GM11168 (cell line): ENCODE measurements around the gene ANO1.
"Not testable (repeated sequence)": the region's sequence is repeated elsewhere in the genome, so short reads cannot be mapped to it uniquely, and the experiment has no call there.

ENCODE experiments used
- in situ Hi-C: fragments of 300-500 bp; cut with MboI; formaldehyde crosslinking; loops from one replicate; pipeline ENCODE4 v1.12.0; 2022; ENCODE audit warnings: low sequenced_read_pairs; ENCODE audit not compliant: unreplicated experiment

Gene ANO1

DNA sequence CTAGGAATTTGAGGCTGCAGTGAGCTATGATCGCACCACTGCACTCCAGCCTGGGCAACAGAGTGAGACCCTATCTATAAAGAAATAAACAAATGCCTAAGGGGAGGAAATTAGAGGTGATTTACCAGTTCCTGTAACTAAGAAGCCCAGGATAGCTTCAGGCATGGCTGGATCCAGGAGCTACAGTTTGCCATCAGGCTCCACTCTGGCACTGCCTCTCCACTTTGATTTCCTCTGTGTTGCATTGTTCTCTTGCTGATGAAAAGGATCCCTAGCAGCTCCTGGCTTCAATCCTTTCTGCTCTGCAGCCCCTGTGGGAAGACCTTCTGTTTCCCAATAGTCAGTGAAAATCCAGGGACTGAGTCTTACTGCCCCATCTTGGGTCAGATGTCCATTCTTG is 104.9 kb downstream of the ANO1 start:
- in situ Hi-C loops = loop anchor here (5.0 to 25.0 kb wide), 2 partner anchors 261 to 496 kb away; partner anchors contain the start of gene LTO1

DNA sequence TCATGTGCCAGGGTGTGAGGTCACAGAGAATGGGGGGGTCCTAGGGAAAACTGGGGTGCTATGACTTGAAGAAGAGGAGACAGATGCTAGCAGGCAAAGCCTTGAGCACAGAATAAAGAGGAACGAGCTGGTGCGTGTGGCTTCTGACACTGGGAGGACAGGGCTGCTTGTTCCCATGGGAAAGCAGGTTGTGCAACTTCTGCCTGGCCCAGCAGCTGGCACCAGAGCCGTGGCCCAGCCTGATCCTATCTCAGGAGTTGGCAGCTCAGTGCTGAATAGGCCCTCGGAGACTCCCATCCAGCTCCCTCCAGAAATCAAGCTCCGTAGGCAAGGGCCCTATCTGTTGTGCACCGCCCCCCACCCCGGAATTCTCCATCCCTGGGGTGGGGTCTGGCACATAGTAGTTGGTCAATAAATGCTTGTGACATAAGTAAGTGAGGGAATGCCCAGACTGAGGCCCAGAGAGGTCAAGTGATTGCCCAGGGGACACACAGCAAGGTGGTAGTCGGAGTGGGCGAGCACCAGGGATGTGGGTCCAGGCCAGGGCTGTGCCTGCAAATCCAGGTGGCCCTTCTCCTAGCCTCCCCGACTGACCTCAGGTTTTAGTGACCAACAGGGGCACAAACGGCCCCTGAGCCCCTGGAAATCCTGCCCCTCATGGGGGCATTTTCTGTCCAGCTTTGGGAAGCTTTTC is 105.5 kb downstream of the ANO1 start:
- in situ Hi-C loops = loop anchor here (5.0 to 25.0 kb wide), 2 partner anchors 261 to 496 kb away; partner anchors contain the start of gene LTO1

DNA sequence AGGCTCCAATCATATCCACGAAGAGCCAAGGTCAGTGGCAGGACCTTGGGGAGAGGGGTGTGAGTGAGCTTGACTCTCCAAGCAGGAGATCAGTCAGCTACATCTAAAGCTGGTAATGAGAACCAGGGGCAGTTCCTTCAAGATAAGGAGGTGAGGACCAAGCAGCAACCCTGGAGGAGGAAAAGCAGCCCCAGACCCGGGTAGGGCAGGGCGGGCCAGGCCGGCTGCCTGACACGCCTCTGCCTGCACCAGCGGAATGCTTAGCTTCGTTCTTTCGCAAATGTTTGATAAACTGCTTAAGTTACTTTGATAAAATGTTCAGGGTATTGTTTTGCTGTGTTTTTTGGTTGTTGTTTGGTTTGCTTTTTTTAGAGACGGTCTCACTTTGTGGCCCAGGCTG is 106.3 kb downstream of the ANO1 start:
- in situ Hi-C loops = loop anchor here (5.0 to 25.0 kb wide), 2 partner anchors 262 to 497 kb away; partner anchors contain the start of gene LTO1

DNA sequence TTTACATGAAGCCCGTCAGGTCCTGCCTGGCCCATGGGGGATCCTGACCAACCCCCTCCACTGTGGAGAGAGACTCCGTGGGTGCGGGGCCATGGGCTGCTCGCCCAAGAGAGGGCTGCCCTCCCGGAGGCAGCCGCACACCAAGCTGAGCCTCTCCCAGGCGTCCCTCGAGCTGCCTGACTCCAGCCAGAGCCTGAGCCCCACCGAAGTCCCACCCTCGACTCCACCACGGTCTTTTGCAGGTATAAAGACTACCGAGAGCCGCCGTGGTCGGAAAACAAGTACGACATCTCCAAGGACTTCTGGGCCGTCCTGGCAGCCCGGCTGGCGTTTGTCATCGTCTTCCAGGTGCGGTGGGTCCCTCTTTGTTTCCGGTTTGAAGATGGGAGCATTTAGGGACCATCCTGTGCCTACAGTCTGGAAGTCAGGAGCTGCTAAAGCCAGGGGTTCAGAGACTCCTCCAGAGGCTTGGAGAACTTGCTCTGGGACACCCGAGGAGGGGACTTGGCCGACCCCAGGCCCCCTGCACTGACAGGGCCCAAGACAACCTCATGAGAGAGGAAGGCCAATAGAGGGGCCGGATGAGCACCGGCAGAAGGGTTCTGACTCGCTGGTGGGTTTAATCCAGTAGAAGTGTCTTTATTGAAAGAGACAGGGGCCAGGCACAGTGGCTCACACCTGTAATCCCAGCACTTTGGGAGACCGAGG is 107.4 kb downstream of the ANO1 start:
- in situ Hi-C loops = loop anchor here (25.0 kb wide), 1 partner anchor 498 kb away; the partner anchor contains the start of gene LTO1

DNA sequence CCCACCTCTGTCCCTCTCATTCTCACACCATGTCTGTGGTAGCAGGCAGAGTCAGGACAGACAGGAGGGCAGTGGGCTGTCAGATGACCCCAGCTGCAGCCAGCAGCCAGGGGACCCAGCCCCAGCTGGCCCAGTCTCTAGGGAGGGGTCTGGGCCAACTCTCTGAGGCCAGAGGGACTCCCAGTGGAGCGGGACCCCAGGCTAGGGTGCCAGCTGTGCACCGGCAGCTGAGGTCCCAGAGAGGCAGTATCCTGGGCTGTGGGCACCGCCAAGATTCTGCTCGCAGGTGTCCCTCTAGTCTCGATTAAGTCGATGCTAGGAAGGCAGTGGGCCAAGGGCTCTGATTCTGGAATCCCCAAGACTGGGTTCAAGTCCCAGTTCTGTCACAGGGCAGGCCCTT is 108.3 kb downstream of the ANO1 start:
- in situ Hi-C loops = loop anchor here (25.0 kb wide), 1 partner anchor 499 kb away; the partner anchor contains the start of gene LTO1

DNA sequence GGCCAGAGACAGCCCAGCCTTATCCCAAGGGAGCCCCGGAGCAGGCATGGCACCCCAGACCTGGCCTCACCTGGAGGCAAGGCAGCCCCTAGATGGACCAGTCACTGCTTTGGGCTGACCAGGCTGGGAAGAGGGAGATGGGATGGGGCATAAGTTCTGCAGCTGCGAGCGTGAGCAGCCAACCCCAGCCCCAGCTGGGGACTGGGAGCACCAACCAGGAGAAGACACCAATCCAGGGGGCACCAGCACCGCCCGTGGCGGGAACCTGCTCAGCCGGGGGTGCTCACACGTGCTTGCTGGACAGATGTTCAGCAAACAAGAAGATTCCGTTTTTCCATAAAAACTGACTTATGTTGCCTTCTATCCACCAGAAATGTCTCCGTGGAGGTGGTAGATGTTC is 108.8 kb downstream of the ANO1 start:
- in situ Hi-C loops = loop anchor here (25.0 kb wide), 1 partner anchor 500 kb away; the partner anchor contains the start of gene LTO1

DNA sequence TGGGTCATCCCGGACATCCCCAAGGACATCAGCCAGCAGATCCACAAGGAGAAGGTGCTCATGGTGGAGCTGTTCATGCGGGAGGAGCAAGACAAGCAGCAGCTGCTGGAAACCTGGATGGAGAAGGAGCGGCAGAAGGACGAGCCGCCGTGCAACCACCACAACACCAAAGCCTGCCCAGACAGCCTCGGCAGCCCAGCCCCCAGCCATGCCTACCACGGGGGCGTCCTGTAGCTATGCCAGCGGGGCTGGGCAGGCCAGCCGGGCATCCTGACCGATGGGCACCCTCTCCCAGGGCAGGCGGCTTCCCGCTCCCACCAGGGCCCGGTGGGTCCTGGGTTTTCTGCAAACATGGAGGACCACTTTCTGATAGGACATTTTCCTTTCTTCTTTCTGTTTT is 109.7 kb downstream of the ANO1 start:
- in situ Hi-C loops = loop anchor here (25.0 kb wide), 1 partner anchor 500 kb away; the partner anchor contains the start of gene LTO1

DNA sequence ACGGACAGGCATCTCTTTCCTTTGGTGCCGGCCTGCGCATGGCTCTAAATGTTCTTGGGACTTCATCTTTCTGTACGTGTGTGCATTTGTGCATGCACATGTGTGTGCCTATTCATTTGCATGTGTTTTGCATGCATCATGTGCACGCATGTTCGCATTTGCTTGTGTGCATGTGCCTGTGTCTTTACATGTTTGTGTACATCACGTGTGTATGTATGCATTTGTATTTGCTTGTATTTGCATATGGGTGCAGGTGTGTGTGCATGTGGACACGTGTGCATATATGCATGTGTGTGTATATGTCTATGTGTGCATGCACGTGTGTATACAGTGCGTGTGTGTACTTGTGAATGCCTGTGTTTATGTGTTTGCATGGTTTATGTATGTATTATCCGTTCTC is 111.5 kb downstream of the ANO1 start:
- in situ Hi-C loops = loop anchor here (25.0 kb wide), 1 partner anchor 502 kb away; the partner anchor contains the start of gene LTO1

DNA sequence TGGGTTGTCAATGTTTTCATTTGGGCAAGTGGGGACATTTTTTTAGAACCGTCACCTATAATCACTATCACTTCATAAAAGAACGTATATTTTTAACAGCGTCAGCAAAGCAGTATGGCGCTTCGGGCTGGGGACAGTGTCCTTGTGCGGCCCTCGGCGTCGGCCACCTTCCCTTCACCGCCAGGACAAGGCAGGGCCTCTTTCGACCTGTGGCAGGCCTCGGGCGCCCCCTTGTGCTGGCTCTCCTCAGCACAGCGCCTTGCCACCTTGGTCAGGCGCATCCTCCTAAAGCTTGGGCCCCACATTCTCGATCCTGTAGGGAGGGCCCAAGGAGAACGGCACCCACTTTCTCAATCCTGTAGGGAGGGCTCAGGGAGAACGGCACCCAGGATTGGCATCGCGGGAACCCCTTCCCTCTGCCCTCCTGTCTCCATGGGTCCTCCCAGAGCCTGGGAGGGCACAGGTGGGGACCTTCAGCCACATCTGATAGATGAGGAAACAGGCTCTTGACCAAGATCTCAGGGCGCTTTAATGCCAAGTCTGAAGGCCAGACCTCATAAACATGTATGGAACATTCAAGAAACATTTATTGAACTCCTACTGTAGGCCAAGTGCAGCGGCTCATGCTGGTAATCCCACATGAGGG is 113.5 kb downstream of the ANO1 start:
- in situ Hi-C loops = loop anchor here (25.0 kb wide), 1 partner anchor 504 kb away; the partner anchor contains the start of gene LTO1

DNA sequence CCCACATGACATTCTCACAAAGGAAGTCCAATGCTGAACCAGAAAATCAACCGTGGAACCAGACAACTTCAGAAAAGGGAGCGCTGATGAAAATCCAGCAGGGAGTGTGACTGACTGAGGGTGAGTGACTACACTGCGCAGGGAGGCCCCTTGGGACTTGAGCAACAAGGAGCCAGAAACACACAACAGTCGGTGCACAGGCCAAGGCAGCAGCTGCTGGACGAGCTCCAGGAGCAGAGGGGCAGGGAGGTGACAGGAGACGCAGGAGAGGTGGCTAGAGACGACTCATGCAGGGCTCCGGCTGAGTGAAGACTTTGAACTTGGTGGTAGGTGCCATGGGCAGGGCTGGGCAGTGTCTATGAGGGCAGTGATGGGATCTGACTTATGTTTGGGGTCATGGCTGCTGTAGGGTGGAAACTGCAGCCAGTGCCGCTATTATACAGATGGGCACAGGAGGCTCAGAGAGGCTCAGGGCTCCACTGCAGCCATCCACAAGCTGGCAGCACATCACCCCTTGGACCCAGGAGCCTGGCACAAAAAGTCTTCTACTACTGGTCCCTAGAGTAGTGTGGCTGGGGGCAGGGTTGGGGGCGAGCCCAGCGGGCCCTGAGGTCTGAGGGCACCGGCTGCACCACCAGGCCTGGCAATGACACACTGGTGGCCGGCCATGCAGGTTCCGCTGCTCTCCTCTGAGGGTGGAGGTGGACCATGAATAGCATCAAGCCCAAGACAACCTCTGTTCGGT is 114.7 kb downstream of the ANO1 start:
- in situ Hi-C loops = loop anchor here (25.0 kb wide), 1 partner anchor 506 kb away; the partner anchor contains the start of gene LTO1

DNA sequence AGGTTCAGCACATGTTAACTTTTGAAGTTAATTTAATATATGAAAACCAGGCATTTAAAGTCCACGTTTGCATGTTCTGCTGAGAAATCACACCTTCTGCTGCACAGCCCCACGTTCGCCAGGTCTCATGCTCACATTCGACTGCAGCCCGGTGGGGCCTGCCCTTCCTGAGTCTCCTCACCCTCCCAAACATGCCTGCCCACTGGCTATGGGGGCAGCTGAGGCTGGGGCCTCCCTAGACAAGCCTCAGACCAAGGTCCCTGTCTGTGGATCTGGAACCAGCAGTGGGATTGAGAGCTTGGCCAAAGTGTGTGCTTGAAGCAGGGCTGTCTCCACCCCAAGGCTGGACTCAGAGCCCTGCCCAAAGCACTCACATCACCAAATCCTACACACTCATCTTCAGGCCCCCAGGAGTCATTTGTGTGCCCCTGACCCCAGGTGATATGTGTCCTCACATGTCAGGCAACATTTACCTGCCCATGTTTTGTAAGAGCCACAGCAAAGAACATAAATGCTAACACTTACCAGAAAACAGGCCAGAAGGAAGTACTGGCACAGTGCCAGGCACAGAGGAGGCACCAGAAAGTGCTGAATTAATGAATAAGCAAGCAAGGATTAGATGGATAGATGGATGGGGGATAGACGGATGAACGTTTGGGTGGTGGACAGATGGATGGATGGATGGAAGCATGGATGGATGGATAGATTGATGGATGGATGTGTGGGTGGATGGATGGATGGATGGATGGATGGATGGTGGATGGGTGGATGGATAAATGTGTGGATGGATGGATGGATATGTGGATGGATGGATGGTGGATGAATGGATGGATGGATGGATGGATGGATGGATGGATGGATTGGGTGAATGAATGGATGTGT is 115.5 kb downstream of the ANO1 start:
- in situ Hi-C loops = loop anchor here (25.0 kb wide), 1 partner anchor 506 kb away; the partner anchor contains the start of gene LTO1

DNA sequence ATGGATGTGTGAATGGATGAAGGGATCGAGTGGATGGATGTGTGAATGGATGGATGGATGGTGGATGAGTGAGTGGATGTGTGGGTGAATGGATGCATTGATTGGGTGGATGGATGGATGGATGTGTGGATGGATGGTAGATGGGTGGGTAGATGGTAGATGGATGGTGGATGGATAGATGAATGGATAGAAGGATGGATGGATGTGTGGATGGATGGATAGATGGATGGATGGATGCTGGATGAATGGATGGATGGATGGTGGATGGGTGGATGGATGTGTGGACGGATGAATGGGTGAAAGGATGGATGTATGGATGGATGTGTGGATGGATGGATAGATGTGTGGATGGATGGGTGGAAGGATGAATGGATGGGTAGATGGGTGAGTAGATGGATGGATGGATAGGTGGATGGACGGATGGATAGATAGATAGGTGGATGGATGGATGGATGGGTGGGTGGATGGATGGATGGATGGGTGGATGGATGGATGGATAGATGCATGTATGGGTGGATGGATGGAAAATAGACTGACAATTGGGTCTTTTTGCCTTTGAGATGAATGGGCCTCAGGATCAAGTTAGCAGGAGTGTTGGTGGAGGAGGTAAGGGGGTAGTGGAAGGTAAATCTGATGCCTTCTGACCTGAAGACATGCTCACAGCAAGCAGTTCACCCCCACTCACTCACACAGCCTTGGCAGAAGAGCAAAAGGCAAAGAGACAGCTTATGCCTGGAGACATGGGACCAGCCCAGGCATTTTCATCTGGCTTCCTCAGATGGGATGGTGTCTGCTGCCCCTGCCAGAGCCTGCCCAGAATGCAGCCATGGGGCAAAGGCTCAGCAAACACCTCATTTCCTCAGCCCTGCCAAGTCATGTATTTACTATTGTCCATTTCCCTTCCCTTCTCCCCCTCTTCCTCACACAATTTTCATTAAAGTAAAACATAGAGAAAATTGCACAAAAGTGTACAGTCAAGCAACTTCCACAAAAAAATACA is 117.0 kb downstream of the ANO1 start:
- in situ Hi-C loops = loop anchor here (25.0 kb wide), 1 partner anchor 508 kb away; the partner anchor contains the start of gene LTO1

DNA sequence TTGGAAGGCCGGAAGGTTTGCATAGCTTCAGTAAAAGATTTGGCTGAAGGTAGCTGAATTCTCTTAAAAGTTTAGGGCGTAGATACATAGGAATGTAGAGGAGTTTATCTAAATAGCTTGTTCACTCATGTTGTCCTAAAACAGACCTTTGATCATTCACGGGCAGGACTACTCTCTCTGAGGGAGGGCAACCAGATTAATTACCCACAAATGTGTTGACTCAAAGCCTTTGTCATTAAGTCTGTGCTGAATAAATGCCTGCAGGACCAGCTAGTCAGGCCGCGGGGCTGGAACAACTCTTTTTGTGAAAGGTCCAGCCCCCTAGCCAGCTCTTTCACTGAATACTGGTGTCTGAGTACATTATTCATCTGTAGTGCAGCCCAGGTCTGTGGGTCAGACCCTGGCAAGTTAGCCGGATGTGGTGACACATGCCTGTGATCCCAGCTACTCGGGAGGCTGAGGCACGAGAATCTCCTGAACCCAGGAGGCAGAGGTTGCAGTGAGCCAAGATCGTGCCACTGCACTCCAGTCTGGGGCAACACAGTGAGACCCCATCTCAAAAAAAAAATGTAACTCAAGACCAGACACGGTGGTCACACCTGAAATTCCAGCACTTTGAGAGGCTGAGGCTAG is 122.2 kb downstream of the ANO1 start:
- in situ Hi-C loops = no loop called here

DNA sequence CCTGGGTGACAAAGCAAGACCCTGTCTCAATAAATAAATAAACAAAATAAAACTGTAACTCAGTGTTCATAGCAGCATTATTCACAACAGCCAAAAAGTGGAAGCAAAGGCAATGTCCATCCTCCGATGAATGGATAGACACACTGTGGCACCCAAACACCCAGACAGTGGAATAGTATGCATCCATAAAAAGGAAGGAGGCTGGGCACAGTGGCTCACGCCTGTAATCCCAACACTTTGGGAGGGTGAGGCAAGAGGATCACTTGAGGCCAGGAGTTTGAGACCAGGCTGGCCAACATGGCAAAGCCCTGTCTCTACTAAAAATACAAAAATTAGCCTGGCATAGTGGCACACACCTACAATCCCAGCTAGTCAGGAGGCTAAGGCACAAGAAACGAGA is 122.9 kb downstream of the ANO1 start:
- in situ Hi-C loops = not testable (repeated sequence)

DNA sequence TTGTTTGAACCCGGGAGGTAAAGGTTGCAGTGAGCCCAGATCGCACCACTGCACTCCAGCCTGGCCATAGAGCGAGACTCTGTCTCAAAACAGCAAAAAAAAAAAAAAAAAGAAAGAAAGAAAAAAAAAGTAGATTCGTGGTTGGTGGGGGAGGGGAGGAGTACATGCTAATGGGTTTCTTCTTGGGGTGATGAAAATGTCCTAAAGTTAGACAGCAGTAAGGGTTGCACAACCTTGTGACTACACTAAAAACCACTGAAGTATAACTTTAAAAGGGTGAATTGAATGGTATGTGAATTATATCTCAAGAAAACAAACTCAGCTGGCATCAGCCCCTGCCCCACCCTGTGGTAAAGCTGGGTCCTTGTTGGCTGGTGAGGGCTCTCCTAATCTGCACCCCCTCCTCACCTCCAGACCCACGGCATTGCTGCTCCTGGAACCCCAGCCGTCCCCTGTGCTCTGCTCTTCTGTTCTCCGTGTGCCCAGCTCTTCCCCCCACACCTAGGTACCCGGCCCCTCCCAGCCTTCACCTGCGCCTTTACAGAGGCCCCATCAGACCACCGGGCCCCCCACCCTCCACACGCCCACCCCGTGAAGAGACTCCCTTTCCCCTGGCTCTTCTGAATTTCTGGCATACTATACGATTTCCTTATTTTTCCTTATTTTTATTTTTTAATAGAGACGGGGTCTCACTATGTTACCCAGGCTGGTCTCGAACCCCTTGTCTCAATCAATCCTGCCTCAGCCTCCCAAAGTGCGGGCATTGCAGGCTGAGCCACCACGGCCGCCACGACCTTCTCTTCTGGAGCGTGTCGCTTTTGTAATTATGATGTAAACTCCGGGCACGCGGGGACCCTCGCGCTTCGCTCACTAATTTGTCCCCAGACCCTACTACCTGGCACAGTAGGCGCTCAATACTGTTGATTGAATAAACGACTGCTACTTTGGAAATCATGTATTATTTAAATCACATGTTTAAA is 124.1 kb downstream of the ANO1 start:
- in situ Hi-C loops = no loop called here
